ENCODE measurements around the gene PDE4D.

DNA sequence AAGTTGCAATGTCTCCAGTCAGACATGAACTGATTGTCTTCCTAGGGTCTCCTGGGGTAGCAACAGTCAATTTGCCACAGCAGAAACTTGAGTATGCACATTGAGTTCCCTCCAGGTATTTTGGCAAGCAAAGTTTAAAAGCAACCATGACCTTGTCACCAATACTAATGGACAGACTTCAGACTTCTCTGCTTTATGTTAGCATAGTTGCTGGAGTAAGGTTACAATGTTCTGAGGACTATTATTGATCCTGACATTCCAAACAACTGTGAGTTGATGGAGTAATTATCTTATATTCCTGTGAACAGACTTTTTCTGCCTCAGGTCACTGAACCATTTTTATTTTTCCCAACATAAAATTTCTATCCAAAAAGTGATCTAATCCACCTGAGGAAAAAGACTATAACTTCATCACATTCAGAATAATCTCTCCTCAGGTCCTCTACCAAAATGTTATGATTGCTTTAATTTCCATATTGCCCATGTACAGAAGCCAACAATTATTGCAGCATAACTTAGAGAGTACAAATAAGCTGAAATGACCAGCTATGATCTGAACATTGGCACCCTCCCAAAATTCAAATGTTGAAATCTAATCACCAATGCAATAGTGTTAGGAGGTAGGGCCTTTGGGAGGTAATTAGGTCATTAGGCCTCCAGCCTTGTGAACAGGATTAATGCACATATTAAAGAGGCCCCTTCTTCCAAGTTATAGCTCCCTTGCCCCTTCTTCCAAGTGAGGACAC lies 228.3 kb downstream of the PDE4D start:
- TF ChIP-seq EZH2 (IDR thresholded peaks at IDR 0.05; ENCODE audit: insufficient read depth, poor library complexity, severe bottlenecking), result no peak
- TF ChIP-seq EZH2phosphoT487 (IDR thresholded peaks at IDR 0.05; ENCODE audit: insufficient read depth, low read depth), result no peak

All from GM23248 (cell line).